ENCODE measurements around the gene IL21R. TPM values are rescaled to one million over a fixed set of nuclear protein-coding genes. Genes with fewer than 3 reads are reported as not detected.

IL21R gene
- total and polyA plus RNA-seq, 5 experiments from 2014 or later = 26.5 to 47.1 (median 29.4) TPM

DNA sequence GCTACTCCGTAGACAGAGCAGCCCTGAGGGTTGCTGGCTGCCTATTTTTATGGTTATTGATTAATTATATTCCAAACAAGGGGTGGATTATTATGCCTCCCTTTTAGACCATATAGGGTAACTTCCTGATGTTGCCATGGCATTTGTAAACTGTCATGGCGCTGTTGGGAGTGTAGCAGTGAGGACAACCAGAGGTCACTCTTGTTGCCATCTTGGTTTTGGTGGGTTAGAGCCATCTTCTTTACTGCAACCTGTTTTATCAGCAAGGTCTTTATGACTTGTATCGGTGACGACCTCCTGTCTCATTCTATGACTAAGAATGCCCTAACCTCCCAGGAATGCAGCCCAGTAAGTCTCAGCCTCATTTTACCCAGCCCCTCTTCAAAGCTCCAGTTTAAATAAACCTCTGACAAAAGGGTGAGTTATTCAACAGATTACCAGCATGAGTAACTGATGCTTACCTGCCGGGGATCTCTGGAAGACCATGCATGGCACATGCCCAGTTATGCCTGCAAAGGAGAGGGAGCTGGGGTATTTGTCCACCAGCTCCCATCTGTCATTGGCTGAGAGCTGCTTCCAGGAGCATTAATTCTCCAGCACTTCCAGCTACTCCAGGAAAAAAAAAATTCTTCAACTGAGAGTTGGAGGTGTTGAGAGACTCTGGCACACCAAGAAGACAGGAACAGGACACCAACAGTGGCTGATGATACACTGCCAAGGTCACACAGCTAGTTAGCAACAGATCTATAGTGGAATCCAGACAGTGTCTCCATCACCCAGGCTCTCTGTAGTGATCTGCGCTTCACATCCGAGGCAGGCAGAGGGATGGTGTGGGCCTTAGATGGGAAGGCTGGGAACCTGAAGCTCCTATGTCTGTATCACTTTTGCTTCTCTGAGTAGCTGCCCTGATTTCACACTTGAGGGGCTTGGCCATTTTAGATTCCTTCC is 36.6 kb upstream of the IL21R start:
- Mint-ChIP-seq H3K4me1 (peaks cover 20 to 69% (median 55%) of the 10 kb centered on the region in 4 donors), H3K27ac (peak overlapping the region in 9 of 10 donors; percentile 70 to 100 (median 94)), H3K36me3 (peaks cover 0 to 38% (median 19%) of the 10 kb centered on the region in 3 donors), H3K27me3 (no peaks in the 10 kb centered on the region), H3K9me3 (peaks cover 0 to 3% (median 0%) of the 10 kb centered on the region in 9 donors), H3K4me3 (peak overlapping the region in 2 of 10 donors; percentile 0 to 7)
- ATAC-seq = no peak
- POLR2A ChIA-PET = interaction anchor here (0.7 to 4.3 kb wide), 10 partner anchors 9 to 534 kb away, joined by 3 to 156 read pairs (median 12); partner anchors contain the start of gene IL21R
- no peak for DNase-seq

DNA sequence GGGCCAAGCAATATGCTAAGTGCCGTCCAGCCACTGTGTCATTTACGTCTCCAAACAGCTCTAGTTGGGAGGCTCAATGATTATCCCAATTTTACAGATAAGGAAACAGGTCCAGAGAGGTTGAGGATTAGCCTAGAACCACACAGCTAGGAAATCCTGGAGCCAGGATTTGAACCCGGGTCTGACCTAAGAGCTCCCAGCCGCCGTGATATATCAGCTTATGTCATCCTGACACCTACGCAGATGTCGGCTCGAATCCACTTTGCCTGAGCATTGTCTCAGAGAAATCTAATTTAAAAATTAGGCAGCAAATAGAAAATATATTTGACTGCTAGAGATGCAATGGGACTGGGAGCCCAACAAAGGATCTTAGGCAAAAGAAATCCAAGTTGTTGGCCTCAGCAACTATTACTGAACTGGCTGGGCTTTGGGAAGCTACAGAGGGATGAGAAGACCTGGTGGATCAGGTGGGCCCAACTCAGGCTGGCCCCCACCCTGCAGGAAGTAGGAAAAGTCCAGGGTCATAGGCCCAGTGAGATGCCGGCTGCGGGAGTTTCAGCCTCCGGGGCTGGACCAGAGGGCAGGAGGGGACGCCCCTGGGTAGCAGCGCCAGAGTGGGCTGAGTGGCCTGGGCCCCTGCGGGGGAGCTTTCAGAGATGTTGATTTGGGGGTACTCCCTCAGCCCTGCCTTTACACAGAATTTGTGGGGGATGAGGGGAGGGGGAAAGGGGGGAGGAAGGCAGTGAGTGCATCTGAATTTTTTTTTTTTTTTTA is 35.1 kb upstream of the IL21R start:
- Mint-ChIP-seq H3K9me3 (peaks cover 0 to 3% (median 0%) of the 10 kb centered on the region in 9 donors), H3K27ac (peak overlapping the region in 9 of 10 donors; percentile 92 to 100 (median 99)), H3K4me3 (peak overlapping the region; percentile 49 to 75 (median 72)), H3K4me1 (peaks cover 26 to 79% (median 60%) of the 10 kb centered on the region in 4 donors), H3K27me3 (no peaks in the 10 kb centered on the region), H3K36me3 (peaks cover 0 to 24% (median 9%) of the 10 kb centered on the region in 3 donors)
- POLR2A ChIA-PET = interaction anchor here (0.7 to 4.3 kb wide), 42 partner anchors 10 to 820 kb away, joined by 3 to 156 read pairs (median 5); partner anchors contain the start of genes IL21R and KDM8
- ATAC-seq (peak in 1 of 2 donors; percentile 34), DNase-seq (peak in 1 of 10 donors; percentile 20)

DNA sequence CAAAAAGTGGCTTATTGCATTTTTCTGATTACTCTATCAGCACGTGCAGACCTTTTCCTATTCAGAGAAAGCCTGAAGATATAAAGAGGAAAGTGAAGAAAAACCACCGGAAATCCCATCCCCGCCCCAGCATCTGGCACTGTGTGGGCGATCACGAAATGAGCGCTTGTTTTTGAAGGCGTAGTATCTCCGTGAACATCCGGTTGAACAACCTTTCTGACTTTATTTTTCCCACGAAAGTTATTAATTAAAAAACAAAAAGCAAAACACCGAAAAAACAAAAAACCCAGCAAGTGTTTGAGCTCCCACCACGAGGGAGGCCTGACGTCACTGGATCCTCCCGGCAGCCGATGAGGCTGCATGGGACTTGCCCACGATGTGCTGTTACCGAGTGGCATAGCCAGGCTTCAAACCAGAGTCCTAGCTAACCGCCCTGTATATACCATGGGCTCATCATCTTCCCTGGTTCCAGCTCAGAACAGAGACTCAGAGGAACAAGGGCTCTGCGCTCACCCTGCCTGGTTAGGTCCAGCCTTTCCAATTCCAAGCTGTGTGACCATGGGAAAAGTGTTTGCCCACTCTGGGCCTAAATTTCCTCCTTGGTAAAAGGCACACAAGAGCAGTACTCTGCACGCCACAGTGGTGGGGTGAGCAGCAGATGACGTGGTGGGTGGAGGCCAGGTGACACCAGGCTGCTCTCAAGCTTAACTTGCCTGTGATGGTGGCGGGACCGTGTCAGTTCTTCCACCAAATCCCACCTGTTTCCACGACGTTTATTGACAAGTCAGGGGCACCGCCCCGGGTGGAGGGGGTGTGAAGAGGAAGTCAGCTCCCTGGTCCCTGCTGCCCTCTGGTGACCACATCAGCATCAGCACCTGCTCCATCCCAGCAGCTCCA is 34.3 kb upstream of the IL21R start:
- peak; percentile 82 to 85 for ATAC-seq
- H3K4me3 Mint-ChIP-seq = peak overlapping the region; percentile 49 to 75 (median 71)
- peak; percentile 73 to 95 (median 92) for DNase-seq
- POLR2A ChIA-PET = interaction anchor here (0.7 to 4.3 kb wide), 42 partner anchors 9 to 819 kb away, joined by 3 to 156 read pairs (median 5); partner anchors contain the start of genes IL21R, KDM8 and NSMCE1
- peaks cover 23 to 78% (median 55%) of the 10 kb centered on the region in 4 donors for H3K4me1 Mint-ChIP-seq
- H3K9me3 Mint-ChIP-seq = peaks cover 0 to 3% (median 0%) of the 10 kb centered on the region in 9 donors
- H3K27me3 Mint-ChIP-seq = no peaks in the 10 kb centered on the region
- H3K36me3 Mint-ChIP-seq = peaks cover 0 to 16% (median under 1%) of the 10 kb centered on the region in 3 donors
- peak overlapping the region in 9 of 10 donors; percentile 92 to 100 (median 99) for H3K27ac Mint-ChIP-seq

DNA sequence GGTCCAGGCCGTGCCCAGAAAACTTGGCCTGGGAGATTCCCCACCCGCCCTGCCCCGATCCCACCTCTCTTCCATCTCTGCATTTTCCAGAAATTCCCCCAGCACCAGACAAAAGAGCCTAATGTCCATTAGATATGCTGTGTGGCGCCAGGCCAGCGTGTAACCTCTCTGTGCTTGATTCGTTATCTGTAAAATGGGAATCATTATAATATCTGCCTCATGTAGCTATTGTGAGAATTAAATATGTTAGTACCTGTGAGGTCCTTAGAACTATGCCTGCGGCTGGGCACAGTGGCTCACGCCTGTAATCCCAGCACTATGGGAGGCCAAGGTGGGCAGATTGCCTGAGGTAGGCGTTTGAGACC is 33.6 kb upstream of the IL21R start:
- no peak for ATAC-seq
- no peak for DNase-seq
- Mint-ChIP-seq H3K4me1 (peaks cover 23 to 78% (median 54%) of the 10 kb centered on the region in 4 donors), H3K4me3 (peak overlapping the region; percentile 25 to 75 (median 71)), H3K9me3 (peaks cover 0 to 3% (median 0%) of the 10 kb centered on the region in 9 donors), H3K27me3 (no peaks in the 10 kb centered on the region), H3K27ac (peak overlapping the region in 9 of 10 donors; percentile 92 to 100 (median 99)), H3K36me3 (peaks cover 0 to 14% (median 0%) of the 10 kb centered on the region in 3 donors)
- POLR2A ChIA-PET = interaction anchor here (0.8 to 4.3 kb wide), 28 partner anchors 8 to 213 kb away, joined by 3 to 156 read pairs (median 8); partner anchors contain the start of genes IL21R, KDM8 and NSMCE1

DNA sequence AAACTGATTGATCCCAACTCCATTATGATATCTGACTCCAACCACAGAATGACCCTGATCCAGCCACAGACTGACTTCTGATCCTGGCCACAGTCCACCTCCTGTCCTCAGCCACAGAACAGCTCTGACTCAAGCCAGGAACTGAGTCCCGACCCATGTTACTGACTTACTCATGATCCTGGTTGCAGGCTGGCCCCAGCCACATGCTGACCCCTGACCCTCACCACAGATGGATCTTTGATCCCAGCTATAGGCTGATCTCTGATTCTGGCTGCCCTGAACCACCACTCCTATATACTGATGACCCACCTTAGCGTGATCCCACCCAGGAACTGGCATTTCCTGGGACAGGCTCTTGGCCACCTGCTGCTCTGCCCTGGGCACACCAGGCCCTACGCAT is 32.2 kb upstream of the IL21R start:
- Mint-ChIP-seq H3K9me3 (peaks cover 0 to 3% (median 0%) of the 10 kb centered on the region in 9 donors), H3K27ac (peak overlapping the region in 9 of 10 donors; percentile 92 to 100 (median 99)), H3K27me3 (no peaks in the 10 kb centered on the region), H3K4me1 (peaks cover 18 to 67% (median 42%) of the 10 kb centered on the region in 4 donors), H3K4me3 (peak overlapping the region in 2 of 10 donors; percentile 18 to 22), H3K36me3 (peaks cover 0 to 1% (median 0%) of the 10 kb centered on the region in 3 donors)
- DNase-seq (no peak), ATAC-seq (no peak)
- POLR2A ChIA-PET = interaction anchor here (0.6 kb wide), 1 partner anchor 88 kb away, joined by 3 read pairs; no protein-coding TSS in a partner anchor

DNA sequence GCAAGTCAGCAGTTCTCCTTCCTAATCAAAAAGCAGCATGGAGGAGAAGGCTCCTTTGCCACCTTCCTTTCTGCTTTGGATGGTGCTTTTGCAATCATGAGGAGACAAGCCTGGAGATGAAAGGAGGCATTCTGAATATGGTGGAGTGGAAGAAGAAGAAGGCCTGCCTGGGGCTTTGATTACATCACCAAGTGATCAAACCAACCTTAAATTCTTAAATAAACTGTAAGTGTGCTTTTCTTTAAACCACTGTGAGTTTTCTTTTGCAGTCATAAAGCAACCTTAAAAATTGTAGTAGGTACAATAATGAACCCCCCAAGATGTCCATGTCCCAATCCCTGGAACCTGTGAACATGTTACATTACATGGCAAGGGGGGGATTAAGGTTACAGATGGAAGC is 31.7 kb upstream of the IL21R start:
- ATAC-seq (no peak), DNase-seq (no peak)
- Mint-ChIP-seq H3K4me3 (peak overlapping the region in 4 of 10 donors; percentile 16 to 22 (median 20)), H3K36me3 (no peaks in the 10 kb centered on the region), H3K9me3 (peaks cover 0 to 3% (median 0%) of the 10 kb centered on the region in 9 donors), H3K4me1 (peaks cover 16 to 62% (median 37%) of the 10 kb centered on the region in 4 donors), H3K27me3 (no peaks in the 10 kb centered on the region), H3K27ac (peak overlapping the region in 9 of 10 donors; percentile 92 to 100 (median 99))
- POLR2A ChIA-PET = no interaction called here

DNA sequence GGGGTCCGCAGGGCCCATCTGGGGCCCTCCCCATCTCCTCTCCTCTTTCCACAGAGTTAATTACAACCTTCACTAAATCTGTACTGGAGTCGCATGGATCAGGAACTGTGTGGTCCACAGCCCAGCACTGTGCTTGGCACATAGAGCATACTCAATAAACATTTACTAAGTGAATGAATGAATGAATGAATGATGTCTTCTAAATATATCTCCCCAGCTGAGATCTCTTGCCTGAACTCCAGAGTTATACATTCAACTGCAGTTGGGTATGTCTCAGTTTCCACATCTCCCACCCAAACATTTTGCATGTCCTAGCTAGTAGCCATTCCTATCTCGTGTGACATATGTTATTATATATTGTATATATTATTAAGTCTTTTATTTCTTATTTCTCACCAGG is 28.7 kb upstream of the IL21R start:
- peaks cover 0 to 3% (median 0%) of the 10 kb centered on the region in 9 donors for H3K9me3 Mint-ChIP-seq

DNA sequence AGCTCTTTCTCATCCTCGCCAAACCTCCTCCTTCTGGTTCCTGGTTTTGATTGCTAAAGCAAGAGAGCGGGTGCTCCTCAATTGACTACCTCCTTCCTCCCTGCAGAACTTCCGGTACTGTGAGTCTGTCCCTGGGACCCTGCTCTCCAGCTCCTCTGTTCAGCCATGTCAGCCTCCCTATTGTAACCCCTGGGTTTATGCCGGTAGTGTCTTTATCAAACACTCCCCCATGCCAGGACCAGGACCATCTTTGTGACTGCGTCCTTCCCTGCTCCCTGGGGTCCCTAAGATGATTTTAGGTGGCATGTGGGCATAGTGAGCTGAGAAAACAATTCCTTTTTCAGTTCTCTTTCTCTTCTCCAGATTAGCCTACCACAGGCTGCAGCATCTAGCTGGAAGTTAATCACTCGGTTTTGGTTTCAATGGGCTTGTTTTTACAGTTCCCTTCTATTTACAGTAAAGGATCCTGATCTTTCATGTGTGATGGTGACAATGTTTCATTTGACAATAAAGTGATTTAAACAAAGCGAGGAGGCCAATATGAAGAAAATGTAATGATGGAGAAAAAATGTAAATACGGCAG is 27.7 kb upstream of the IL21R start:
- Mint-ChIP-seq H3K27me3 (no peaks in the 10 kb centered on the region), H3K4me3 (no peak overlapping the region), H3K4me1 (peaks cover 24 to 52% (median 37%) of the 10 kb centered on the region in 4 donors), H3K36me3 (no peaks in the 10 kb centered on the region), H3K27ac (no peak overlapping the region), H3K9me3 (peaks cover 0 to 3% (median 0%) of the 10 kb centered on the region in 9 donors)
- ATAC-seq = peak in 1 of 2 donors; percentile 10
- POLR2A ChIA-PET = interaction anchor here (0.6 to 16.0 kb wide), 10 partner anchors 7 to 152 kb away, joined by 3 to 160 read pairs (median 3); partner anchors contain the start of gene IL21R
- DNase-seq = no peak

More for the DNA sequence above, 28.7 kb upstream of the IL21R start:
- ATAC-seq = no peak
- no peak overlapping the region for H3K27ac Mint-ChIP-seq
- H3K27me3 Mint-ChIP-seq = no peaks in the 10 kb centered on the region
- no peaks in the 10 kb centered on the region for H3K36me3 Mint-ChIP-seq
- peaks cover 18 to 52% (median 34%) of the 10 kb centered on the region in 4 donors for H3K4me1 Mint-ChIP-seq
- no peak for DNase-seq
- H3K4me3 Mint-ChIP-seq = no peak overlapping the region
- POLR2A ChIA-PET = interaction anchor here (0.8 to 16.0 kb wide), 5 partner anchors 31 to 141 kb away, joined by 3 to 160 read pairs (median 6); partner anchors contain the start of gene IL21R

DNA sequence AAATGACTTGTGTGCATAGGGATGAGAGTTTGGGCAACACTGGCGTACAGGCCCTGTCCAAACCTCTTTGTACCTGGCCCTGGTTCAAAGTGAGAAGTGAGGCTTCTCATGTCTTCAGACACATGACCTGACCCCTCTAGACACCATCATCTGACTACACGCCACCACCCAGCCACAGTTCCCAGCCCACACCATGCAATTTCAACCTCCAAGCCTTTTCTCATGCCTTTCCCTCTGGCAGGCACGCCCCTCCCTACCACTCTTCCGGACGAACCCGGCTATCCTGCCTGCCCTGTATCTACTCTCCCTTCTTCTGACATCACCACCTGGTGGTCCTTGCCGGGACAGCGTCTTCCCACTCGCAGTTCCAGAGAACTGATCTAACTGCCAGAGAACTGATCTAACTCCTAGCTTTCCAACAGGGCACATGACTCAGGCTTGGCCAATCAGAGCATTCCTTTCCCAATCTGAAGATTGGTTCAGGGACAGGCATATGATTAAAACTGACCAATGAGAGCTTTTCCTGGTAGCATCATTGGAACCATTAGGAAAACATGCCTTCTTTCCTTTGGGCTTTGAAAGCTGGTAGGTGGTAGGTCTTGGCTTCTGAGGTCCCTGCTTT is 27.1 kb upstream of the IL21R start:
- no peaks in the 10 kb centered on the region for H3K27me3 Mint-ChIP-seq
- POLR2A ChIA-PET = interaction anchor here (0.6 to 16.0 kb wide), 6 partner anchors 8 to 140 kb away, joined by 3 to 160 read pairs (median 16); partner anchors contain the start of gene IL21R
- peaks cover 24 to 51% (median 37%) of the 10 kb centered on the region in 4 donors for H3K4me1 Mint-ChIP-seq

More for the DNA sequence above, 27.1 kb upstream of the IL21R start:
- H3K4me3 Mint-ChIP-seq = no peak overlapping the region
- DNase-seq (peak in 5 of 10 donors; percentile 23 to 43 (median 38)), ATAC-seq (peak; percentile 24 to 39)
- no peaks in the 10 kb centered on the region for H3K36me3 Mint-ChIP-seq
- H3K27ac Mint-ChIP-seq = no peak overlapping the region
- H3K9me3 Mint-ChIP-seq = peaks cover 0 to 3% (median 0%) of the 10 kb centered on the region in 9 donors

All from naive thymus-derived CD8-positive, alpha-beta T cell (primary cell).